T-helper 2 cell (primary cell): Measurements from ENCODE around the gene DPM2.
A peak's percentile ranks its signal among the peaks of the same experiment; 100 is the strongest.

Source experiments
- DNase-seq, 5 experiments: peaks; one replicate each; pipeline versions ENCODE4 v3.0.0 to v3.0.0-alpha.2; 2012 to 2022

The DPM2 gene

DNA sequence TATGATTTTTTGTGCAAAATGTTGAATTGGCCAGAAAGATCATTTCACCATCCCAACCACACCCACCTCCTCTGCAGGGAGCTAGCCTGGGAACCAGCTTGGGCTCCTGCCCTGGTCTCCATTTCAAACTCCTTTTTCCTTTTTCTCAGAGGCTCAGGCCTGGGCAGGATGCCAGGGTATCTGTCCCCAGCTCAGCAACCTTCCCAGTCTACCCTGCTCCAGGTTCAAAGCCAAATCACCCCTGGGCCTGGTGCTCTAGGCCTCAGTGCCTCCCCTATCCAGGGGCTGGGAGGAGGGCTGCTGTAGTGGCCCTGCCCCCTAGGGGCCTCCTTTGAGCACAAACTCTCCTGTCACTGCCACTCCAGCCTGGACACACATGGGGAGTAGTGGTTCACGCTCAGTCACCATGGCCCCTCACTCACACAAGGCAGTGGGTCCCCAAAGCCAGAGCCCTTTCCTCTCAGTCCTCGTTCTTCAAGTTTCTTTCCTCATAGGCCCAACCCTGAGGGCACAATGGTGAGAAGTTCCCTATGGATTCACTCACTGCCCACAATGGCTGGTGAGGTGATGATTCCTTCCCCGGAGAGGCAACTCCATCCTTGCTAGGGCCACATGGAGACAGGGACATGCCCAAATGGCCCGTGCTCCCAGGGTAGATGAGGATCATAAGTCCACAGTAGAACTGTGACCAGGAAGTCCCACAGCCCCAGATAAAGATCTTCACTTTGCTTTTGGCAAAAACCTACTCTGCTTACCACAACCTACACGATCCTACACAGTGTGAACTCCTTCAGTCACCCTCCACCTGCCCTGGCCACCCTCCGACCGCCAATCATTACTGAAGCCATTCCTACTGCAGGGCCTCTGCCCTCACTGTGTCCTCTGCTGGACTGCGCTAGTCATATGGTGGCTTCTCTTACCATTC lies 19.2 kb downstream of the DPM2 start:
- DNase-seq, result no peak

GRCh38 chr9:127917603-127918002 lies 20.1 kb downstream of the DPM2 start:
- DNase-seq, result no peak

DNA sequence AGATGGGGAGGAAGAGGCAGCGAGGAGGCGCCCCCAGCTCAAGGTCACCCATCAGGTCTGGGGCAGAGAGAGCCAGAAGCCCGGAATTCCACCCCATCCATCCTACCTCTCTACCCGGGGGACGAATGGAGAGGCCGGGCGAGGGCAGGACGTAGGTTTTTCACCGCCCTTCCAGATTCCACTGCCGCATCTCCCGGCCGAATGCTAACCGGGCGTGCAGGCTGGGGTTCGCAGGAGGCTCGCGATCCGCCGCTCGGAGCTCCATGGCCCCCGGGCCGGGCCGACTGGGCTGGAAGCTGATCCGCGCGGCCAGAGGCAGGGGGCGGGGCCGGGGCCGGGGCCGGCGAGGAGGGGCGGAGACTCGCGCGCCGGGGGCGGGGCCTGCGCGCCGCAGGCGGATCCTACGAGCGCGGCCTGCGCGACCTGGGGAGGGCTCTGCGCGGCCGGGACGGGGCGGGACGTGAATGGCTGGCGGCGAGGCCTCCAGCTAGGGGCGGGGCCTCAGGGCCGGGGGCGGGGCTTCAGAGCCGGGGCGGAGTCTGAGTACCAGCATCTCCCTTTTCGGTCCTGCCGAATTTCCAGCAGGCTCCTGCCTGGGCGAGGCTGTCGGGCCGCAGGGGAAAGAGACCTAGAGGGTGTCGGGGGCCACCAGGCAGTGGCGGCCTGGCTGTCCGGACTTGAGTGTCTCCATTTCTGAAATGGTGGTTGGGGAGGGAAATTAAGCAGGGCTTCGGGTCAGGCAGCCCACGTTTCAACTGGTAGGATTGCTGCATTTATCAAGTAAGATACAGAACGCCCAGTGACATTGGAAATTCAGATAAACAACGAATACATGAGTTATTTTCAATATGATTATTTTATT lies 20.7 kb downstream of the DPM2 start, which contains the start of gene ST6GALNAC4:
ST6GALNAC4 (minus strand) TSS at position 322 of the 862 bp plus-strand sequence. CDS start 622 bp downstream, outside the sequence.
- peak; percentile 87 to 96 (median 94) for DNase-seq

GRCh38 chr9:127915801-127916719 lies 21.6 kb downstream of the DPM2 start:
- peak in 1 of 5 experiments; percentile 58 for DNase-seq

DNA sequence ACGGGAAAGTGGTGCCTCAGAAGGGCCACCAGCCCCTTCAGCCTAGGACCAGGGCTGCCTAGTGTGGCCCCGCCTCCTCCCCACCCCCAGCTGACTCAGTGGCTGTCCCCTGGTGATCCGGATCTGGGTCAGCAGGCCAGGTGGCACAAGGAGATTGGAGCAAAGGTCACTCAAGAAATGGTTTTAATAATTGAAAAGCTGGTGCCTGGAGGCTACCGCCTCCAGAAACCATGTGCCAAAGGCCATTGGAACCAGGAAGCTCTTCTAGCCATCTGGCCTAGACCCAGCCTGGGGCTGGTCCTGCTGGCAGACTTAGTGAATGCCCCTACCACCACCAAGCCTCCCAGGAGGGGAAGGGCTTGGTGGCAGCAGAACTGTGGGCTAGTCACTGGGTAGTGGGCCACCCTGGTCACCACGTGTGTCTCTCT lies 22.3 kb downstream of the DPM2 start:
- DNase-seq, result no peak

DNA sequence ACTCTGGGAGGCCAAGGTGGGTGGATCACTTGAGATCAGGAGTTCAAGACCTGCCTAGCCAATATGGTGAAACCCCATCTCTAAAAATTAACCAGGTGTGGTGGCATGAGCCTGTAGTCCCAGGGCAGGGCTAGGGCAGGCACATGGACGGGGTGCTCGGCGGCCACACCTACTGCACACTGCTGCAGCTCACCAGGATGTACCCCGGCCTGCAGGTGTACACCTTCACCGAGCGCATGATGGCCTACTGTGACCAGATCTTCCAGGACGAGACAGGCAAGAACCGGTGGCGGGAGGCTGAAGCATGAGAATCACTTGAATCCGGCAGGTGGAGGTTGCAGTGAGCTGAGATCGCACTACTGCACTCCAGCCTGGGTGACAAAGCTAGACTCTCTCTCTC lies 24.0 kb downstream of the DPM2 start:
- no peak for DNase-seq

DNA sequence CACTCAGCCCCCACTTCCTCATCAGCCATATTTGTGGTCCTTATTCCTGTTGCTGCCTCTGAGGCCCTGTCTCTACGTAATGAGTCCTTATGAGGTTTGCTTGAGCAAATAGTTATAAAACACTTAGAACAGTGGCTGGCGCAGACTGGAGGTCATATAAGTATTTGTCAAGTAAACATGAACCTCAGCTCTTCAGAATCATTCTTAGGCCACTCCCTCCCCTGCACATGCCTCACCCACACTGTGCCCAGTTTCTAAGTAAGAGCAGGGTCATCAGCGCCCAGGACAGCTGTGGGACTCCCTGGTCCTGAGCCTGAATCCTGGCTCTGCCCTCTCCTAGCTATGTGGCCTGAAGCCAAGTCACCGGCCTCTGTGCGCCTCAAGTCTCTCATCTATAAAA lies 24.8 kb downstream of the DPM2 start:
- DNase-seq, result no peak

DNA sequence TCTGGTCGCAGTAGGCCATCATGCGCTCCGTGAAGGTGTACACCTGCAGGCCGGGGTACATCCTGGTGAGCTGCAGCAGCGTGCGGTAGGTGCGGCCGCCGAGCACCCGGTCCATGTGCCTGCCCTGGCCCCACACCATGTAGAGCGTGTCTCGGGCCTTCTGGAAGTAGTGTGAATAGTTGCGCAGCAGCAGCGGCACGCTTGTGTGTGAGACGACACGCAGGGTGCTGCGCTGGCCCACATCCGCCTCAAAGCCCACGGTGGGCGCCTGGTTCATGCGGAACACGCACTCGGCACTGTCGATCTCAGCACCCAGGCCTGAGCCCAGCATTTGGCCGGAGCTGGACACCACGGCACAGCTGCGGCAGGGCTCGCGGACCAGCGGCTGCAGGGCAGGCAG lies 25.4 kb downstream of the DPM2 start:
- no peak for DNase-seq

- no peak for DNase-seq
These were observed 26.9 kb downstream of the DPM2 start for GRCh38 chr9:127910613-127911205.

GRCh38 chr9:127909839-127910273 lies 27.8 kb downstream of the DPM2 start:
- DNase-seq, result no peak

- DNase-seq, result no peak
These were observed 29.1 kb downstream of the DPM2 start for GRCh38 chr9:127908660-127908926.

DNA sequence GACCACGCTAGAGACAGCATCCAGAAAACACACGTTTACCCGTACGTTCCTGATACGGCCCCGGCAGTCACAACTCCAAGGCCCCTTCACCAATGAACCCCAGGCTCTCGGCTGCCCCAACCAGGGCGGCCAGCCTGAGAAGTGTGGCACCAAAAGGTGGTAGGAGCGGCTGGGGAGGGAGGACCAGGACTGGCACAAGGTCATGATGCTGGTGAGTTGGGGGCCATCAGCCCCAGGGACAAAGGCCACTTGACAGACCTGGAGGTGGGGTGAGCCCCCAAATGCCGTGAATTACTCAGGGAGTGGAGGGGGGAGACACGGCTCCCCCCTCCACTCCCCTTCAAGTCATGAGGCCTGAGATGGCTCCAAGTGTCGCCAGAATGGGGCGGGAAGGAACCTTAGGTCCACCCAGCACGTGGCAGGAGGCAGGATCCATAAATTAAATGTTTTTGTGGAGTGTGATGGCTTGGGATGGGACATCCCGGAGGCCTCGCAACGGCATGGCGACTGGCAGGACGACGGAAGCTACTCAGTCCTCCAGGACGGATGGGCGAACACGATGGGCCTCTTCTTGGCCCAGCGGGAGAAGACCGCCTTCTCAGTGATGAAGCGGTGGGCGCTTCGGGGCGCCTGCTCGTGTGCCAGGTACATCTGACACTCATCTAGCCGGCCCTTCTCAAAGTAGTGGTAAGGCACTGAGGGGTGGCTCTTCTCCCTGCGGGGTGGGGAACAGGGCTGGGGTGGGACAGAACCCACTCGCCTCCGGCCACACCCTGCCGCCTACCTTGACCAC lies 29.6 kb downstream of the DPM2 start:
- no peak for DNase-seq

GRCh38 chr9:127905788-127906191 lies 31.9 kb downstream of the DPM2 start:
- DNase-seq, result peak; percentile 45 to 85 (median 64)

DNA sequence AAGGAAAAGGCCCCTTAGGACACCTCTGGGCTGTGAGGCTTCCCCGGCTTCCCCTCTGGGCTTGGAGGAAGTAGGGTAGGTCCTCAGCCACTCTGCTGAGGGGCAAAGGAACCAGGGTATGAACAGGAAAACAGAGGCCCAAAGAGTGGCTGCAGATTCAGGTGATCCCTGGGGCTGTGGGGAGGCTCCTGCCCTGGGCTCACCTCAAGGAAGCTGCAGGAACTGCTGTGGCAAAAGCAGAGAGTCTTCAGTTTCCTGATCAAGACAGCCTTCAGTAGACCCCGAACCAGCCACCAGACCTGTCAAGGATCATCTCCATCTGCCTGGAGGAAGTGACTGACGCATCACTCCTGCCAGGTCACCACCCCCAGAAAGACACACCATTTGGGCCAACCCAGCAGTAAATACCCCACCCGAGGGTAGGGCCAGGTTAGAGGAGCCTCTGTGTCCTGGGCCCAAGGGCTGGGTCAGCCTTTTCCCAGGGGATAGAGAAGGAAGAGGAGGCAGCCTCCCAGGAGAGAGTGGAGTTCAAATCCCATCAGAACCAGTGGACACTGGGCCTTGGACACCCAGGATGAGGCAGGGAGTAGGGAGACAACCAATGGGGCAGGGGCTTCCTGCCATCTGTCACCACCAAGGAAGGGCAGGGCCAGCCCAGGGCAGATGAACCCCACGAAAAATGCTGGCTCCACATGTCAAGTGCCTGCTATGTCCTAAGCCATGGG lies 32.5 kb downstream of the DPM2 start:
- peak in 3 of 5 experiments; percentile 37 to 88 (median 82) for DNase-seq

- peak in 2 of 5 experiments; percentile 24 to 46 for DNase-seq
These were observed 33.1 kb downstream of the DPM2 start for GRCh38 chr9:127904561-127905003.

DNA sequence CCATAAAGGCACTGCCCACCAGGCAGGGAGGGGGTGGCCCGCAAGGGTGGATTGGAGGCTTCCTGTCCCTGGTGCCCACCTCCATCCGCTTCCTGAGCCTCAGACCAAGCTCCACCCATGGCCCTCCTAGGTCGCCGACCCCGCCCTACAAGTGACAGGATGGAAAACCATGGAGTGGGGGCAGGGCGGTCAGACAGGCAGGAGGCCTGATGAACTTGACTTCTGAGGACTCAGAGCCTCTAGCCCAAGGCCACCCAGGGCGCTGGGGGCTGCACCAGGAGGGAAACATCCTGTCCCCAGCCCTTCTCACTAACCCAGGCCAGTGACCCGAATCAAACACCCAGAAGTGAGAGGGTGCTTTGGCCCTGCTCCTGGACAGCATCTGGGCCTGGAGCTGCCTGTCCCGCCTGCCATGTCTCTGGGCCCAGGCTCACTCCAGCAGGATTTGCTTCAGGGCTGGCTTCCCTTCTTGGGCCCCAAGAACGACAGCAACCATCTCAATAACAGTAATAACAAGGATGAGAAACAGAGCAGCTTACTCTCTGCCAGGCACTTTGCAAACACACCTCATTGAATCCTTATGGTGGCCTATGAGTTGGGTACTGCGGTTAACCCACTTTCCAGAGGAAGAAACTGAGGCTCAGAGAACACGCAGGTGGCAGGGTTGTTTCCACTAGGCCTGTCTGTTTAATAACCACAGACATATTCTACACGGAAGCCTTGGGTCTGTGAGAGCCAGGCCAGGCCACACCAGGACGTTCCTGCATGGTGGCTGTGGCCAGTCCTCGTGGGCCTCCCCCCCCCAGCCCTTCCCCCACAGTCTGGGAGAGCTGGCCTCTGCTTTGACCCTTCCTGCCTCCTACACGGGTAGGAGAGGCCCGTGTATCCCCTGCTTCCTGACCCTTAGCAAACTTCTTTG lies 33.8 kb downstream of the DPM2 start:
- DNase-seq, result peak in 4 of 5 experiments; percentile 33 to 89 (median 56)

DNA sequence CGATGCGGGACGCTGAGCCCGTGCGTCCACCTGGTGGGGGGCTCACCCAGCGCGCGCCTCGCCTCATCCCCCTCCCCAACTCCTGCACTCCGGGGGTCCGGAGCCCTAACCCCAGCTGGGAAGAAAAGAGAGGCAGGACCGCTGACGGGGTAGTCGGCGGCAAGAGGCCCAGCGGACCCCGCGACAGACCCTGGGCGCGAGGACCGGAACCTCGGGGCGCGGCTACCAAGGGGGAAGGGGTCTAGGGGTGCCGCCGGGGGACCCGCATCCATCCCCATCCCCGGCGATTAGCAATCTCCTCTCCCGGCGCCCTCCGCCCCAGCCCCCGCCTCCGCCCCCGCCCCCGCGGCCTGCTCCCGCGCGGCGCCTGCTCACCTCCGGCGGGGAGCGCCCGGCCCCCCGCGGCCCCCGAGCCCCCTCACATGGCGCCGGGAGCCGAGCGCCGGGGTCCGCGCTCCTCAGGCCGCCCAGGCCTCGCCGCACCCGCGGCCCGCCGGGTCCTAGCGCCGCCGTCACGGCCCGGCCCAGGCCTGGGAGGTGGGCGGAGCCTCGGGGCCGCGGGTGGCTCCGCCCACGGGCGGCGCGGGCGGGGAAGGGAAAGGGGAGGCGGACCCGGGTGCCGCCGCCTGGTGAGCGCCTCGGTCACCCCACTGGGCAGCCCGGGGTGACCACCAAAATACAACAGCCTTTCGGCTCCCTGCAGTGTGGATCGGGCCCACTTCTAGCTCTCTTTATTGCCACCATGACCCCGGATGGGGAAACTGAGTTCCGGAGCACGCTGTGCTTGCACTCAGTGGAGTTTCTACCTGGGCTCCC lies 38.3 kb downstream of the DPM2 start, which contains the start of gene ST6GALNAC6:
ST6GALNAC6 (minus strand) TSS at position 476 of the 816 bp plus-strand sequence. CDS start 1,622 bp downstream, outside the sequence.
- DNase-seq, result peak; percentile 47 to 76 (median 56)
